IMR-90 (cell line): ENCODE data around the gene SIAH2. TPM values are rescaled to one million over a fixed set of nuclear protein-coding genes. Genes with fewer than 3 reads are reported as not detected.

Experiments
- ATAC-seq: fragments of 200-7000 bp; cut with Tn5 transposase; 2 replicates; pipeline ENCODE4 v1.9.1; 2020; ENCODE audit warnings: low read depth, mild to moderate bottlenecking, moderate library complexity
- BruUV-seq: library from RNA; stranded (reverse); fragments of 400-500 nt; replicated peaks from 2 replicates; lab custom pipeline; 2021; lab: Mats Ljungman, UMichigan
- CTCF ChIA-PET: fragments of 300-600 bp; formaldehyde crosslinking; extraction: SDS; loops from one replicate; lab custom pipeline; 2021; ENCODE audit warnings: antibody characterized with exemption; lab: Yijun Ruan, JAX
- POLR2A ChIA-PET: fragments of 300-600 bp; sonication (Branson Sonifier 250); formaldehyde crosslinking; loops from one replicate; lab custom pipeline; 2022; ENCODE audit warnings: antibody characterized with exemption; ENCODE audit not compliant: unreplicated experiment; lab: Charles Lee
- DNase-seq: peaks from one replicate; pipeline ENCODE4 v3.0.0; 2013
- H2AFZ ChIP-seq: replicated peaks from 2 replicates; pipeline ENCODE3; 2013; ENCODE audit warnings: low read length, mild to moderate bottlenecking; ENCODE audit not compliant: poor library complexity
- H2AK5ac ChIP-seq: 2 replicates; pipeline ENCODE4 v1.6.1; 2013; ENCODE audit warnings: low read depth, low read length, inconsistent platforms
- H2AK9ac ChIP-seq: replicated peaks from 2 replicates; pipeline ENCODE3; 2013; ENCODE audit warnings: mild to moderate bottlenecking, low read depth, low read length, moderate library complexity; ENCODE audit not compliant: poor library complexity
- H2BK120ac ChIP-seq: 2 replicates; pipeline ENCODE4 v1.6.1; 2013; ENCODE audit warnings: low read depth, low read length, inconsistent platforms
- H2BK15ac ChIP-seq: 3 replicates; pipeline ENCODE4 v1.6.1; 2013; ENCODE audit warnings: low read depth, low read length, inconsistent platforms
- H2BK20ac ChIP-seq: 2 replicates; pipeline ENCODE4 v1.6.1; 2013; ENCODE audit warnings: low read depth, mild to moderate bottlenecking, inconsistent platforms, low read length, moderate library complexity
- H2BK5ac ChIP-seq: 2 replicates; pipeline ENCODE4 v1.6.1; 2013; ENCODE audit warnings: mild to moderate bottlenecking, low read depth, low read length, inconsistent platforms; ENCODE audit not compliant: poor library complexity, severe bottlenecking
- H3K14ac ChIP-seq: replicated peaks from 2 replicates; pipeline ENCODE4 v1.6.1; 2013; ENCODE audit warnings: low read depth, low read length, inconsistent platforms
- H3K18ac ChIP-seq: 2 replicates; pipeline ENCODE4 v1.6.1; 2013; ENCODE audit warnings: low read depth, low read length, control low read depth
- H3K23ac ChIP-seq: 2 replicates; pipeline ENCODE4 v1.6.1; 2013; ENCODE audit warnings: low read depth, low read length, inconsistent platforms
- H3K27ac ChIP-seq: 2 replicates; pipeline ENCODE4 v1.5.1; 2013; ENCODE audit warnings: mild to moderate bottlenecking, control low read depth, low read length; ENCODE audit not compliant: insufficient read depth
- H3K27me3 ChIP-seq: 2 replicates; pipeline ENCODE4 v1.6.1; 2013; ENCODE audit warnings: low read length; ENCODE audit not compliant: control insufficient read depth, insufficient read depth
- H3K36me3 ChIP-seq: 2 replicates; pipeline ENCODE4 v1.6.1; 2013; ENCODE audit warnings: low read length, mixed read lengths; ENCODE audit not compliant: control insufficient read depth, insufficient read depth
- H3K4ac ChIP-seq: 2 replicates; pipeline ENCODE4 v1.6.1; 2013; ENCODE audit warnings: low read depth, low read length, inconsistent platforms
- H3K4me1 ChIP-seq: 2 replicates; pipeline ENCODE4 v1.6.1; 2013; ENCODE audit warnings: low read length, mixed read lengths; ENCODE audit not compliant: control insufficient read depth, insufficient read depth
- H3K4me2 ChIP-seq: 2 replicates; pipeline ENCODE4 v1.6.1; 2013; ENCODE audit warnings: low read depth, mild to moderate bottlenecking, control low read depth, low read length, moderate library complexity
- H3K4me3 ChIP-seq: 2 replicates; pipeline ENCODE4 v1.5.1; 2013; ENCODE audit warnings: low read depth, mild to moderate bottlenecking, control low read depth, low read length, moderate library complexity; ENCODE audit not compliant: insufficient read depth
- H3K56ac ChIP-seq: 2 replicates; pipeline ENCODE4 v1.6.1; 2013; ENCODE audit warnings: low read length, inconsistent platforms; ENCODE audit not compliant: insufficient read depth; ENCODE audit errors: extremely low read depth
- H3K79me1 ChIP-seq, 2 experiments: 2 replicates each; pipeline ENCODE4 v1.6.1; 2013; ENCODE audit warnings: low read length in 2 of 2, inconsistent platforms in 1 of 2, low read depth in 1 of 2
- H3K9ac ChIP-seq: 2 replicates; pipeline ENCODE4 v1.6.1; 2013; ENCODE audit warnings: low read depth, low read length, control low read depth
- H3K9me1 ChIP-seq: 2 replicates; pipeline ENCODE4 v1.6.1; 2013; ENCODE audit warnings: low read length, inconsistent platforms; ENCODE audit not compliant: insufficient read depth
- H3K9me3 ChIP-seq: 2 replicates; pipeline ENCODE4 v1.6.1; 2013; ENCODE audit warnings: low read length; ENCODE audit not compliant: control insufficient read depth, insufficient read depth
- H4K20me1 ChIP-seq: 2 replicates; pipeline ENCODE4 v1.6.1; 2013; ENCODE audit warnings: low read length, inconsistent platforms; ENCODE audit not compliant: insufficient read depth
- H4K5ac ChIP-seq: 2 replicates; pipeline ENCODE4 v1.6.1; 2013; ENCODE audit warnings: mild to moderate bottlenecking, low read depth, low read length, control low read depth
- H4K8ac ChIP-seq, 2 experiments: 2 replicates each; pipeline ENCODE4 v1.6.1; 2013; ENCODE audit warnings: low read depth in 2 of 2, low read length in 2 of 2, control low read depth in 1 of 2, inconsistent platforms in 1 of 2
- H4K91ac ChIP-seq: 2 replicates; pipeline ENCODE4 v1.6.1; 2013; ENCODE audit warnings: low read depth, low read length, inconsistent platforms; ENCODE audit not compliant: insufficient read depth
- BHLHE40 ChIP-seq: fragments of 150-350 bp; IDR thresholded peaks from 2 replicates; pipeline ENCODE4 v1.6.1; 2016; ENCODE audit warnings: mild to moderate bottlenecking, low read depth, low read length
- CEBPB ChIP-seq: IDR thresholded peaks from 2 replicates; pipeline ENCODE4 v1.6.1; 2012; ENCODE audit warnings: low read depth, low read length, improper control_type of control experiment
- CHD1 ChIP-seq: IDR thresholded peaks from 2 replicates; pipeline ENCODE4 v1.6.1; 2012; ENCODE audit warnings: low read depth, low read length, improper control_type of control experiment
- FOS ChIP-seq: fragments of 150-350 bp; IDR thresholded peaks from 2 replicates; pipeline ENCODE4 v1.6.1; 2016; ENCODE audit warnings: low read depth, low read length
- MAFK ChIP-seq: IDR thresholded peaks from 2 replicates; pipeline ENCODE4 v1.6.1; 2012; ENCODE audit warnings: low read depth, low read length, improper control_type of control experiment
- MAZ ChIP-seq: IDR thresholded peaks from 2 replicates; pipeline ENCODE4 v1.6.1; 2012; ENCODE audit warnings: low read depth, mild to moderate bottlenecking, low read length, improper control_type of control experiment, moderate library complexity, borderline replicate concordance
- MXI1 ChIP-seq: IDR thresholded peaks from 2 replicates; pipeline ENCODE4 v1.6.1; 2012; ENCODE audit warnings: low read depth, mild to moderate bottlenecking, low read length, moderate library complexity, borderline replicate concordance
- POLR2A ChIP-seq: IDR thresholded peaks from 2 replicates; pipeline ENCODE4 v1.6.1; 2012; ENCODE audit warnings: mild to moderate bottlenecking, low read depth, low read length
- RAD21 ChIP-seq: IDR thresholded peaks from 2 replicates; pipeline ENCODE4 v1.6.1; 2012; ENCODE audit warnings: low read length, improper control_type of control experiment
- RCOR1 ChIP-seq: IDR thresholded peaks from 2 replicates; pipeline ENCODE4 v1.6.1; 2012; ENCODE audit warnings: mild to moderate bottlenecking, low read length, improper control_type of control experiment; ENCODE audit not compliant: insufficient replicate concordance
- RFX5 ChIP-seq: IDR thresholded peaks from 2 replicates; pipeline ENCODE4 v1.8.0; 2012; ENCODE audit warnings: low read depth, mild to moderate bottlenecking, low read length, moderate library complexity
- SMC3 ChIP-seq: fragments of 150-350 bp; IDR thresholded peaks from 2 replicates; pipeline ENCODE4 v1.6.1; 2016; ENCODE audit warnings: low read depth, mild to moderate bottlenecking, antibody characterized with exemption, low read length, moderate library complexity
- WGBS, 2 experiments: methylation state at CpG; one replicate each; pipeline versions ENCODE4 v1.1.5 to v1.1.7; 2013; ENCODE audit warnings: missing lambda C conversion rate in 2 of 2; ENCODE audit not compliant: insufficient read length in 1 of 2; ENCODE audit errors: extremely low coverage in 2 of 2; 5-methylcytosine and 5-hydroxymethylcytosine counted together
- dilution Hi-C: fragments of 300-500 bp; cut with HindIII; formaldehyde crosslinking; loops from one replicate; pipeline ENCODE4 v1.14.3; 2018; ENCODE audit warnings: low sequenced_read_pairs; ENCODE audit not compliant: unreplicated experiment
- in situ Hi-C: fragments of 300-500 bp; cut with MboI; formaldehyde crosslinking; loops from 3 replicates; pipeline ENCODE4 v1.14.3; 2019; ENCODE audit warnings: low sequenced_read_pairs, inconsistent platforms, mixed read lengths
- intact Hi-C: fragments of 100-400 bp; cut with micrococcal nuclease; formaldehyde crosslinking; loops from 2 replicates; pipeline ENCODE4 v1.10.0; 2022
- polyA plus RNA-seq, 3 experiments: library from polyadenylated mRNA; depleted of rRNA; stranded (reverse); fragments of >200 nt; gene quantifications; 2 replicates each; pipeline ENCODE4 v1.2.3, GENCODE V29; 2012; ENCODE audit warnings: low replicate concordance in 1 of 3
- total RNA-seq: library from RNA; depleted of rRNA; stranded (reverse); fragments of >200 nt; gene quantifications from 2 replicates; pipeline ENCODE4 v1.2.3, GENCODE V29; 2012
- TF ChIP-seq, protein P1 (sequence below): fragments of 150-350 bp; IDR thresholded peaks from 2 replicates; pipeline ENCODE4 v1.6.1; 2016; ENCODE audit warnings: low read depth, mild to moderate bottlenecking, low read length, moderate library complexity, borderline replicate concordance
- TF ChIP-seq, protein P2 (sequence below): conservative IDR thresholded peaks from 2 replicates; pipeline ENCODE4 v1.5.1; 2012; ENCODE audit warnings: mild to moderate bottlenecking, low read depth, low read length, improper control_type of control experiment
- TF ChIP-seq, protein P3 (sequence below): fragments of 150-350 bp; IDR thresholded peaks from 2 replicates; pipeline ENCODE4 v1.6.1; 2017; ENCODE audit warnings: mild to moderate bottlenecking, antibody characterized with exemption, low read length, low read depth

SIAH2 gene
- total and polyA plus RNA-seq, 2 of the 4 experiments (the other 2 are of a cell fraction), result 24.7 to 61.8 TPM

DNA sequence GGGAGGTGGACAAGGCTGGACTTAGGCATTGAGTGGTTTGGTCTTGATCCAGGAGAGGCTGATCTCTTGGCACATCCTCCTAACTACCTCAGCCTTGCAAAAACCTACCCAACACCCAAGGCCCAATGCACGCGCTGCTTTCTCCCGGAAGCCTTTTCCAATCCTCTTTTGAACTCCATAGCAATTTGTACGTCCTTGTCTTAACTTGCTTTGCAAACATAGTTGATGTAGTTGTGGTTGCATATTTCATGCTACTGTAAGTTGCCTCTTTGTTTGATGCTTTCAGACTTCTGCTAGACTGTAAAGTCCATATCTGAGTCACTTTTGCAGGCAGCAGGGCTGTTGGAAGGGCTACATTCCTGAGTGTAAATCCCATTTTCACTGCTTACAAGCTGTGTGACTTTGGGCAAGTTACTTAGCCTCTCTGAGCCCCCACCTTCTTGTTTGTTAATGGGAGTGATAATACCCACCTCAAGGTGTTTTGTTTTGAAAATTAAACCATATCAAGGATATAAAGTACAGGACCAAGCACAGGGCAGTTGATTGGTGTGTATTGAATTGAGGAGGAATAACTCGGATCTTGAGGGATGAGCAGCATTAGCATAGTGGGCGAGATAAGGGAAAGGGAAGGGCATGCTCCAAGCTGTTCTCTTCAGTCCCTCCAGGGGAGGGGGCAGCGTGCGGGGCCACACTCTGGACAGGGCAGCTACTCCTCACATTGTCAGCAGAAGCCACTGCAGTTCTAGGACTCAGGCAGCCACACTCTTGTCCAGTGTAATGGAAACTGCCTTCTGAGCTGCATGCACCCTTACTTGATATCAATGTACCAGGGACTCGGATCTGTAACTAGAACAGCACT lies 28.8 kb downstream of the SIAH2 start:
- Histone ChIP-seq H3K56ac (no peak overlapping the region), H3K23ac (no peak overlapping the region), H3K27ac (no peak overlapping the region), H3K4me2 (no peak overlapping the region), H4K8ac (no peak overlapping the region), H3K14ac (no peak overlapping the region), H3K27me3 (no peaks in the 10 kb centered on the region), H3K9me3 (no peaks in the 10 kb centered on the region), H2BK5ac (no peak overlapping the region), H3K79me1 (peaks cover 8 to 11% of the 10 kb centered on the region in 2 experiments; a peak in 3 of 4 replicates), H2AK5ac (no peak overlapping the region), H3K18ac (no peak overlapping the region), H3K4me3 (no peak overlapping the region), H4K5ac (no peak overlapping the region), H2AFZ (no peak overlapping the region), H2AK9ac (no peak overlapping the region), H3K4ac (no peak overlapping the region), H4K20me1 (peaks cover 8% of the 10 kb centered on the region; the same call in 1 of the 2 replicates), H3K9ac (no peak overlapping the region), H2BK120ac (no peak overlapping the region), H3K36me3 (no peaks in the 10 kb centered on the region), H4K91ac (no peak overlapping the region), H2BK20ac (no peak overlapping the region), H2BK15ac (no peak overlapping the region), H3K9me1 (no peaks in the 10 kb centered on the region; the same call in 1 of the 2 replicates), H3K4me1 (no peaks in the 10 kb centered on the region)
- BruUV-seq, result no TSS peak
- ATAC-seq (peak; percentile 44; the same call in 1 of the 2 replicates), DNase-seq (peak; percentile 40)
- in situ Hi-C loops (no loop called here), dilution Hi-C loops (no loop called here), intact Hi-C loops (no loop called here)
- ChIA-PET POLR2A (no interaction called here), CTCF (no interaction called here)
- no CpG with 5 or more reads among the region's 9 CpGs for WGBS, 2 experiments
- TF ChIP-seq FOS, result no peak
- no peak for TF ChIP-seq BHLHE40
- no peak for TF ChIP-seq MAZ
- no peak for TF ChIP-seq RFX5
- TF ChIP-seq RCOR1, result no peak
- TF ChIP-seq SMC3, result no peak
- no peak for TF ChIP-seq MXI1
- TF ChIP-seq, protein P1, sequence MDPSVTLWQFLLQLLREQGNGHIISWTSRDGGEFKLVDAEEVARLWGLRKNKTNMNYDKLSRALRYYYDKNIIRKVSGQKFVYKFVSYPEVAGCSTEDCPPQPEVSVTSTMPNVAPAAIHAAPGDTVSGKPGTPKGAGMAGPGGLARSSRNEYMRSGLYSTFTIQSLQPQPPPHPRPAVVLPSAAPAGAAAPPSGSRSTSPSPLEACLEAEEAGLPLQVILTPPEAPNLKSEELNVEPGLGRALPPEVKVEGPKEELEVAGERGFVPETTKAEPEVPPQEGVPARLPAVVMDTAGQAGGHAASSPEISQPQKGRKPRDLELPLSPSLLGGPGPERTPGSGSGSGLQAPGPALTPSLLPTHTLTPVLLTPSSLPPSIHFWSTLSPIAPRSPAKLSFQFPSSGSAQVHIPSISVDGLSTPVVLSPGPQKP, result no peak
- no peak for TF ChIP-seq CHD1
- TF ChIP-seq, protein P2, sequence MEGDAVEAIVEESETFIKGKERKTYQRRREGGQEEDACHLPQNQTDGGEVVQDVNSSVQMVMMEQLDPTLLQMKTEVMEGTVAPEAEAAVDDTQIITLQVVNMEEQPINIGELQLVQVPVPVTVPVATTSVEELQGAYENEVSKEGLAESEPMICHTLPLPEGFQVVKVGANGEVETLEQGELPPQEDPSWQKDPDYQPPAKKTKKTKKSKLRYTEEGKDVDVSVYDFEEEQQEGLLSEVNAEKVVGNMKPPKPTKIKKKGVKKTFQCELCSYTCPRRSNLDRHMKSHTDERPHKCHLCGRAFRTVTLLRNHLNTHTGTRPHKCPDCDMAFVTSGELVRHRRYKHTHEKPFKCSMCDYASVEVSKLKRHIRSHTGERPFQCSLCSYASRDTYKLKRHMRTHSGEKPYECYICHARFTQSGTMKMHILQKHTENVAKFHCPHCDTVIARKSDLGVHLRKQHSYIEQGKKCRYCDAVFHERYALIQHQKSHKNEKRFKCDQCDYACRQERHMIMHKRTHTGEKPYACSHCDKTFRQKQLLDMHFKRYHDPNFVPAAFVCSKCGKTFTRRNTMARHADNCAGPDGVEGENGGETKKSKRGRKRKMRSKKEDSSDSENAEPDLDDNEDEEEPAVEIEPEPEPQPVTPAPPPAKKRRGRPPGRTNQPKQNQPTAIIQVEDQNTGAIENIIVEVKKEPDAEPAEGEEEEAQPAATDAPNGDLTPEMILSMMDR, result no peak
- no peak for TF ChIP-seq RAD21
- no peak for TF ChIP-seq CEBPB
- no peak for TF ChIP-seq MAFK
- TF ChIP-seq, protein P3, sequence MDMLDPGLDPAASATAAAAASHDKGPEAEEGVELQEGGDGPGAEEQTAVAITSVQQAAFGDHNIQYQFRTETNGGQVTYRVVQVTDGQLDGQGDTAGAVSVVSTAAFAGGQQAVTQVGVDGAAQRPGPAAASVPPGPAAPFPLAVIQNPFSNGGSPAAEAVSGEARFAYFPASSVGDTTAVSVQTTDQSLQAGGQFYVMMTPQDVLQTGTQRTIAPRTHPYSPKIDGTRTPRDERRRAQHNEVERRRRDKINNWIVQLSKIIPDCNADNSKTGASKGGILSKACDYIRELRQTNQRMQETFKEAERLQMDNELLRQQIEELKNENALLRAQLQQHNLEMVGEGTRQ, result no peak
- no peak for TF ChIP-seq POLR2A
